ENCODE measurements around the gene RBM11.
"Not testable (repeated sequence)": the region's sequence is repeated elsewhere in the genome, so short reads cannot be mapped to it uniquely, and the experiment has no call there.

Gene RBM11, protein sequence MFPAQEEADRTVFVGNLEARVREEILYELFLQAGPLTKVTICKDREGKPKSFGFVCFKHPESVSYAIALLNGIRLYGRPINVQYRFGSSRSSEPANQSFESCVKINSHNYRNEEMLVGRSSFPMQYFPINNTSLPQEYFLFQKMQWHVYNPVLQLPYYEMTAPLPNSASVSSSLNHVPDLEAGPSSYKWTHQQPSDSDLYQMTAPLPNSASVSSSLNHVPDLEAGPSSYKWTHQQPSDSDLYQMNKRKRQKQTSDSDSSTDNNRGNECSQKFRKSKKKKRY

DNA sequence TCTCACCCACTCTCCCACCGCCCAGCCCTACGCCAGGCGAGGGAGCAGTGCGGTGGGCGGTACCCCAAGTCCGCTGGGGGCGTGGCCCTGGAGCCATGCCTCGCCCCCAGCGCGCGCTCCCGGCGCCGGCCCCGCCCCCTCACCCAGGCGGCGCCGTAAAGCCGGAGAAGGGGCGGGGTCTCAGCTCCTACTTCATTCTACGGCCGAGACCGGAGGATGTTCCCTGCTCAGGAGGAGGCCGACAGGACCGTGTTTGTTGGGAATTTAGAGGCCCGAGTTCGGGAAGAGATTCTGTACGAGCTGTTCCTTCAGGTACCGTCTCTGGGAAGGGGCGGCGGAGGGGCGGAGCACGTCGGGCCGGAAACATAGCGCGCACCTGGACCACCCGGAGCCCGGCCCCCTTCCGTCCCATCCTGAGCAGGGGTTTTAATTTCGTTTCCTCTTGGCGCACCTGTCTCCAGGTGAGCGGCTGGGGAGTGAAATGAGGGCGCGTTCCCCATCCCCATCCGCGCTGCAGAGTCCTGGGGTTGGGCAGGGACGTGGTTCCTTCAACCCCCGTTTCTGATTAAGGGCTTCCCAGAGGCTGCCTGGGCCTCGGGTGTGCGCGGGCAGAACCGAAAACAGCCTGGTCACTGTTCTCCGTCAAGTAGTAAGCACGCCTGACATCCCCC is at the start of gene RBM11:
TSS of gene RBM11 (plus strand) at position 187 of the 671 bp plus-strand sequence. CDS start at position 217, 30 bp downstream.
- peak; percentile 62 for DNase-seq

DNA sequence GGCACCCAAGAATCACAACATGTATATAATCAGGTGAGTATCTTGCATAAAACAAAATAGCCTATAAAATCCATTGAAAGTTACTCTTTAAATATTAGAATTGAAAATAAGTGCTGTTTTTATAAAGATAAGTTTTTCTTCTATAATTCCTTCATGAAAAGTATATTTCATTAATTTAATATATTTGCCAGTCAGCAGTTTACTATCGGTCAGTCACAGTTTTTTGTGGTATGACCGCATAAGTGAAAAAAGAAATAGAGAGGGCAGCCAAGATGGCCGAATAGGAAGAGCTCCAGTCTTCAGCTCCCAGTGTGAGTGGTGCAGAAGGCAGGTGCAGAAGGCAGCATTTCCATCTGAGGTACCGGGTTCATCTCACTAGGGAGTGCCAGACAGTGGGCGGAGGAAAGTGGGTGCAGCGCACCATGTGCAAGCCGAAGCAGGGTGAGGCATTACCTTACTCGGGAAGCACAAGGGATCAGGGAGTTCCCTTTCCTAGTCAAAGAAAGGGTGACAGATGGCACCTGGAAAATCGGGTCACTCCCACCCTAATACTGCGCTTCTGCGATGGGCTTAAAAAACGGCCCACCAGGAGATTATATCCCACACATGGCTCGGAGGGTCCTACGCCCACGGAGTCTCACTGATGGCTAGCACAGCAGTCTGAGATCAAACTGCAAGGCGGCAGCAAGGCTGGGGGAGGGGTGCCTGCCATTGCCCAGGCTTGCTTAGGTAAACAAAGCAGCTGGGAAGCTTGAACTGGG is 49.3 kb upstream of the RBM11 start:
- not testable (repeated sequence) for DNase-seq

DNA sequence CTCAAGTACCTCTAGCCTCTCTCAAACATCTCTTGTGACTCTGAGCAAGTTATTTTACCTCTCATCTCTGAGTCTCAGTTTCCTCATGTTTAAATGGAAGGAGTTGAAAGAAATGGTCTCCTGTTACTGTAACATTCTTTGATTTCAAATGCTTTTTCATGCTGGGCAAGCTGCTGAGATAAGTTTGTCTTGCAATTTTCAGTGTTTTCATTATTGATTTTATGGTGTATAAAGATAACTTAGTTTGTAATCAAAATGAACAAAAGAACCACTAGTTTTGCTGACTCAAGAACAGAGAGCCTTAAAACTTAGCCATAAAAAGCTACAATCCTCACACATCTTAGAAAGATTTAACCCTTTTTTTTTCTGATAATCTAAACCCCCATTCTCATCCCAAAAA is 9.7 kb upstream of the RBM11 start:
- no peak for DNase-seq

DNA sequence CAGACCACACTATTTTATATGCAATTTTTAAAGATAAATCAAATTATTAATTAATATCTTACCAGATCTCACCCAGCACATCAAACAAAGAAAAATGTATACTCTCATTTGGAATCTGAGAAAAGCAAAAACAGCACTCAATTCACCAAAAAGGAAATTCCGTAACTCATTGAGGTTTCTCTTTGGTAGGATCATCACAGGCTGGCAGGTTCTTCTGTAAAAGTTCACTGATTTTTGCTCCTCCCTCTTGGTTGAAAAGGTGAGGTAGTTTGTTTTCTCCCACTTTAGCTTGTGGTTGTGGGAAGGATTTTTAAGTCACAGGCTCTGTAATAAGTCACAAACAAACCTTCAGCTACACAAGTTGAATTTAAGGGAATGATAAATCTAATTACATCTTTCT is 5.2 kb upstream of the RBM11 start, which contains the start of gene LIPI:
TSS of gene LIPI (minus strand) at position 218 of the 400 bp plus-strand sequence. CDS start at position 108, 110 bp downstream.
- no peak for DNase-seq

DNA sequence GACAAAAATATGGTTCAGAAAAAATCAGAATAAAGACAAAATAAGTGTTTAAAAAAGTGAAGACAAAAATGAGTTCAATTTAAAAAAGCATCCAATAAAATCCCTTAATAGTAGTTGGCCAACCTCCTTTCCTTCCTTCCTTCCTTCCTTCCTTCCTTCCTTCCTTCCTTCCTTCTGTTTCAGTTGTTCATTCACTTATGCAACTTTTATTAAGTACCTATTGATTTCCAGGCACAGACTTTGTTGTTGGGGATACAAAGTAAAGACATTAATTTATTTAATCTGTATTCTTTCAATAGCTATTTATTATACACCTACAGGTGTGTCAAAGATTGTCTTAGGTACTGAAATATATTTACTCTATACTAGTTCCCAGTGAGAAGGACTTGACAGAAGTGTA is 2.8 kb upstream of the RBM11 start:
- DNase-seq, result no peak

DNA sequence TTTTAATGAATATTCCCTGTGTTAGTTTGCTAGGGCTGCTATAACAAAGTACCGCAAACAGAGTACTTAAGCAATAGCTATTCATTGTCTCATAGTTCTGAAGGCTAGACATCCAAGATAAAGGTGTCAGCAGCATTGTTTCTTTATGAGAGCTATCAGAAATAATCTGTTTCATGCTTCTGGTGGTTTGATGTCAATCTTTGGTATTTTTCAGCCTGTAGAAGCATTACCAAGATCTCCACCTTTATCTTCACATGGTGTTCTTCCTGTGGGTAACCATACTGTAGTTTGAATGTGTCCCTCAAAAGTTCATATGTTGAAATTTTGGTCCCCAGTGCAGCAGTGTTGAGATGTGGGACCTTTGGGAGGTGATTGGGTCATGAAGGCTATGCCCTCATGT is 7.4 kb downstream of the RBM11 start:
- DNase-seq, result no peak

DNA sequence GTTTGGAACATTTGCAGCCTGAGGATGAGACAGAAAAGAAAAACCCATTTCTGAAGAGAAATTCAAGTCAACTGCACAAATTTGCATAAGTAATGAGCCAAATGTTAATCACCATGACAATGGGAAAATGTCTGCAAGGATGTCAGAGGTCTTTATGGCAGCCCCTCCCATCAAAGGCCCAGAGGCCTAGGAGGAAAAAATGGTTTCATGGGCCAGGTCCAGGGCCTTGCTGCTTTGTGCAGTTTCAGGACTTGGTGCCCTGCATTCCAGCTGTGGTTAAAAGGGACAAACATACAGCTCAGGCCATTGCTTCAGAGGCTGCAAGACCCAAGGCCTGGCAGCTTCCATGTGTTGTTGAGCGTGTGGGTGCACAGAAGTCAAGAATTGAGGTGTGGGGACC is 13.4 kb downstream of the RBM11 start:
- DNase-seq, result no peak

DNA sequence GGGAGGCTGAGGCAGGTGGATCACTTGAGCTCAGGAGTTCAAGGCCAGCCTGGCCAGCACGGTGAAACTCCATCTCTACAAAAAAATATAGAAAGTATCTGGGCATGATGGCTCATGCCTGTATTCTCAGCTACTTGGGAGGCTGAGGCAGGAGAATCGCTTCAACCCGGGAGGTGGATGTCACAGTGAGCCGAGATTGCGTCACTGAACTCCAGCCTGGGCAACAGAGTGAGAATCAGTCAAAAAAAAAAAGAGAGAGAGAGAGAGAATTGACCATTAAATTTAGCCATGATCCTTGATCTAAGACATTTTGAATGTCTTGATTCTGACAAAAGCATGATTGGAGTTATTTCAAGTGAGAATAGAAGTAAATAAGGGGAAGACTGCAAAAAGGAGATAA is 19.1 kb downstream of the RBM11 start:
- DNase-seq, result no peak

DNA sequence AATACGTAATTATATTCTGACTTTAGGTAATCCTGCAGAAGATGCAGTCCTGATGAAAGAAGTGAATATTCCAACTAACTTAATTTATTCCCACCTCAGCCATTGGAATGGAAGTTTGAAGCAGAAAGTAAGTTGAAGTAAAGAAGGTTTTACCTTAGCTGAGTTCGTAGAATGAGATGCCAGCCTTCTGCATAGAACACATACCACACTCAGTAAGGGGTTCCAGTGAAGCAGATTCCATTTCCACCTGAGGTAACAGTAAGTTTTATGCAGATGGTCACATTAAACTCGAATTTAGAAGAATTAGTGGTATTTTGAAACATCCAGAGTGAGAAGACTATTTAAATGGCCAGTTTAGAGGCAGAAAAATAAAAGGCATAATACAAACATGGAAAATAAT is 20.2 kb downstream of the RBM11 start:
- no peak for DNase-seq

DNA sequence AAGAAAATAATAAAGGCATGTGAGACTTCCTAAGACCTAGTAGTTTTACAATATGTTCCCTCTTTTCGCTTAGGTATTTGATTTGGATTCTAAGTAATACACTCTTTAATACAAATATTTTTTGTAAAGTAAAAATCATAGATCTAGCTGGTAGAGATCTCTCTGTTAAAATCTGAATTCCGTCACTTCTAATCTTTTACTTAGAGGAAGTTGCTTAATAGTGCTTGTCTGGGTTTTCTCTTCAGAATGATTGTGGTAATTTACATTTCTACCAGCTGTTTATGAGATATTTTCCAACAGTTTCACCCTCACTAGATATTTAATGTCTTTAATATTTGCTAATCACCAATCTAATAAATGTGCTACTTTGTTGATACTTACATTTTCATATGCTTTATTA is 23.3 kb downstream of the RBM11 start:
- no peak for DNase-seq

DNA sequence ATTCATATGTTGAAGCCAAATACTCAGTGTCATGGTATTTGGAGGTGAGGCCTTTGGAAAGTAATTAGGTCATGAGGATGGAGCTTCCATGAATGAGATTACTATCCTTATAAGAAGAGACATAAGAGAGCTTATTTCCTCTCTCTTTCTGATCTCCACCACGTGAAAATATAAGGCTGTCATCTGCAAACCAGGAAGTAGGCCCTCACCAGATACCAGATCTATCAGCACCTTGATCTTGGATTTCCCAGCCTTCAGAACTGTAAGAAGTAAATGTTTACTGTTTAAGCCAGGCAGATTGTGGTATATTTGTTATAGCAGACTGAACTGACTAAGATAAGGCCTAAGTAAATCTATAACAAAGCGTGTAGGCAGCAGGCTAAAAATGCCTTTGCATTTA is 25.3 kb downstream of the RBM11 start:
- DNase-seq, result no peak

DNA sequence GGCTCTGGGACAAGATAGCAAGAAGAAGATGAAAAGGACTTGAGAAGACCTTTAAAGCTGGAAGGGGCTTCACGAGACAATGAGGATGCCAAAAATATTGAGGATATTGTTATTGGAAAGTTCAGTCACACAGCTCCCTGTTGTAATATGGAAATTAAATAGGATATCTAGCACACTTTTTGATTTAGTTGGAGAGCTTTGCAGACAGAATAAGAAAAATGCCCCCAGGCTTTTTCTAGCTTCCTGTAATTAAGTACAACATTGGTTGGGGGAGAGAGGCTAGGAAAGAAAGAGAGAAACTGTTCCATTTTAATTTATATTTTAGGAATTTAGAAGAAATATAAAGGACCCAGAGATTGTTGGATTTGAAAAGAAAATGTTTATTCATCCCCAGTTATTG is 27.5 kb downstream of the RBM11 start:
- DNase-seq, result no peak

DNA sequence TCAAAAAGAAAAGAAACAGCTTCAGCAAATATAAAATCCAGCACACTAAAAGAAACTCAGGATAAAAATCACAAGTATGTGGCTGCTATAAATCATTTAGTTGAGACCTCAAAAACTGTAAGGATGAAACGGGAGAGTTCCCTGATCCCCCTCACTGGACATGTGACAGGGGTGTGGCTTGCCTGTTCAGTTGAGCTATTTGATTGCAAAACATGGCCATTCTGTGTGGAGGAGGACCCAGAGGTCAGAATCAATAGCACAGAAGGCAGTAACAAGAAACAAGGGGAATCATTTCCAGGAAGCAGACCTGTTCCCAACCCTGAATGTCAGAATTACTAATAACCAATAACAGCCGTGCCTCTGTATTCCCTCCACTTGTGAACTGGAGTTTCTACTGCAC is 27.9 kb downstream of the RBM11 start:
- DNase-seq, result no peak

DNA sequence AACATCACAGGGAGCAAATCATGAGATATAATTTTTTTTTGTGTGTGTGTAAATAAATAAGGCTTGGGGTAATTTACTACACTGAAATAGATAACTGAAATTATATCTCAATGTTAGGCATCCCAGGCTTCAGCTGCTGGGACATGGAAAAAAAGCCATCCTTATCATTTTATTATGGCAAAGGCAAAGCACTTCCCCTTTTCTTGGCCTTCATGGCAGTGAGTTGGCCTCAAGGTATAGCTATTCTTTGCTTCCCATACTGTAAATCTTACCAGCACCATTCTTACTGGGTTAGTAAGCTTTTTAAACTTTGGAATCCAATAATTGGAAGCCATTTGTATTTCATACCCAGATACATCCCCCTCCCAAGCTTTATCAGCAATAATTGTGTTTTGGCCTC is 29.0 kb downstream of the RBM11 start:
- DNase-seq, result no peak

DNA sequence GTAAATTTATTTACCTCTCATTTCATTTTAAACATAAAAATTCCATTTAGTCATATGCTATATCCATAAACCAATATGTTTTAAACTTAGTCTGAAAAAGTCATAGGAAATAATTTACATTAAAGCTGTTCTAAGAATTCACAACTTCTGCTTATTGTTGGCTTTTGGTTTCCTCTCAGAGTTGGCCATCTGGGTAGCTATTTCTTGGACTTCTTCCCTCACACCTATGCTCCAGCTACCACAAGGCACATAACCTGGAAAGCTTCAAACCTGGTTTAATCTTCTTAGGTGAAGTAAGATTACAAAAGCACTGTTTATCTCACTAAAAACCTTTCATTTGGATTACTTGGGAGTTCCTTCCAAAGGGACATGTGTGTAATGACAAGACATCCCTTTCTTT is 29.8 kb downstream of the RBM11 start:
- DNase-seq, result no peak

DNA sequence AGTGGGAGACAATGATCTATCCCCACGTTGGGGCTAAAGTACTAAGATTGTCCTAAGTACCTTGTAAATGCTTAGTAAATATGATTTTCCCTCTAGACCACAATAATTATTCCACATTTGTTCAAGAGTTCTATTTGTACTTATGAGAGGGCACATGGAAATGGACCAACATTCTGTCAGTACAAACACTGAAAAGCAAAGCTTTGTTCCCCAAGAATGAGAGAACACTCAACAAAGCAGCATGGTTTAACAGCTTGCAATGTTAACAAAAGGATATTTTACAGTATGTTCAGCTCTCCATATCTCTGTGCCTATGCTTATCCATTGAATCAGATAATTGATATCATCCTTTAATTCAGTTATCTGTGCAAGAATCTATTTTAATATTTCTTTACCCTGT is 35.4 kb downstream of the RBM11 start:
- no peak for DNase-seq

DNA sequence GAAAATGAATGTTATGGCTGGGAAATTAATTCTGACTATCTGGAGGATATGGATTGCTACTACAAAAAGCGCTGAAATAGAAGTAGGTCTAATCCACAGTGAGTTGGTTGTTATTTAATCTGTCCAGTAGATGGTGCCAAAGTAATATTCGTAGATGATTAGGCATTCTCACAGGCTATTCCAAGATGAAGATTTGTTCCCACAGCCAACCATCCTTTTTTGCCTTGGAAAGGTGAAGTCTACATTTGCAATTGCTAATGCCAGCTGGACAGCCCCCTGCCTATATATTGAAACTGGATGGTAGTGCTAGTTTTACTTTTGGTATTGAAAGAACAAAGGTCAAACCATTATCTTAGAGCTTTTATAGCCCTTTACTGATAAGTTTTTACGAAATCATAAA is 43.8 kb downstream of the RBM11 start:
- no peak for DNase-seq

DNA sequence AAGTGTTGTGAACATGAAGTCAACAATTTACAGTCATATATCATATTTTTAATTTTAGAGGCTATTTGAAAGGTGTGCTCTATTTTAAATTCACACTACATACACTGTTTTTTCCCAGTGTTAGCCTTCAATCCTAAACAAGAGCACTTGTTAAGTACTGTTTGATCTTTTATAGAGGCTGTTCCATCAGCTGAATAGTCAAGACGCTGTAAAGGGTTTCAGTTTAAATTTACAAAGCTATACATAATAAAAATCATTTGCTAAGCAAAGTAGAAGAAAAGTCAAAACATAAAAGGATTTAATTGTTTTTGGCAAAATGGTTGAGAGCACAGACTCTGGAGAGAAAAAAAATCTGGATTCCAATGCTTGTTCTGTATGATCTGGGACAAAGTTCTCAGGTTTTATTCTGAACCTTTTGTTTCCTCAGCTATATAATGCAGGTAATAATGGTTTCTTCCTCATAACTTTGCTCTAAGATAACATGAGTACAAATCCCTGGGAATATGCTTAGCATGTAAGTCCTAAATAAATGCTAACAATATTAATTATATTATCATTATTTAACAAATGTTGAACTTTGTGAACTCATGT is 44.3 kb downstream of the RBM11 start:
- DNase-seq, result no peak

DNA sequence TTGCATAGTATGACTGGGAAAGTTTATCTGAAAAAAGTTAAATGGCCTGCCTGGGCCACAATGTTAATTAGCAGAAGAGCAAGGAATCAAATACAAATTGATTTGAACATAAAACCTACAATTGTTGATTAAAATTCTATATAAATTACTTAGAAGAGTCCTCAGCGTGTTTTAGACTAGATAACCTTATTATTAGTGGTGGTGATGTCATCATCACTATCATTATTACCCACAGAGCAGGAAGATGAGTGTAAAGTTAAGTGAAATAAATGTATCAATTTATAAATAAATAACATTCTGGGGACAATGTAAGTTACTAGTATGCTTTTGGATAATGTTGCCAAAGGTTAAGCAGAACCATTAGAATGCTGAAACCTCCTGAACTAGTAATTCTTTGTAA is 46.1 kb downstream of the RBM11 start:
- no peak for DNase-seq

DNA sequence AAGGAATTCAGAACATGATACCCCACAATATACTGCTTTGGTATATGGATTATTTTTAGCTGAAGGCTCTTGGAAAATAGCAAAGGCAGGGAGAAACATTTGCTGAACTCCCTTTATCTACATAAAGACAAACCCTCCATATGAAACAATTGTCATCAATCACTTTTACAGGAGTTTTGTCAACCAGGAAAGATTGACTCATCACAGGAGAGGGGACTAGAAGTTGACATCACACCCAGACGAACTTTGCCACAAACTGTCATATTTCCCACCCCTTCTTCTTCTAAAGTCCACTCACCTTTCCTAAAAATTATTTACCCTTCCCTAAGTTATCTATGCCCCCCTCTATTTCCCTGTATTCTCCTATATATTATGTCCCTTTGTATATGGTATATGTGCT is 47.9 kb downstream of the RBM11 start:
- DNase-seq, result no peak

DNA sequence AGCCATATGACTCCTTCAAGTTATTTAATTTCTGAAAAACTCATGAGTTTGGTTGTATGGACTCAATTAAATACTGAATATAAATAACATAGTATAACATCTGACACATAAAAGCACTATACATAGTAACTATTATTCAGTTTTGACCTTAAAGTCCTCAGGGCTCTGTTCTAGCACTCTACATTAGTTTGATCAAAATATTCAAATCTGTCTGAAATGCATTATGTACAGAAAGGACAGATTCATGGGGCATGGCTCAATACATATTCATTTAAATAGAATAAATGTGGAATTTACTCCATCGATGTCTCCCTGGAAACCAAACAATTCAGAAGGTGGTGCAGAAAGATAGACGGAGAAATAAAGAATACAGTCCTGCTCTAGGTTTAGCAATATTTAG is 49.1 kb downstream of the RBM11 start:
- no peak for DNase-seq

DNA sequence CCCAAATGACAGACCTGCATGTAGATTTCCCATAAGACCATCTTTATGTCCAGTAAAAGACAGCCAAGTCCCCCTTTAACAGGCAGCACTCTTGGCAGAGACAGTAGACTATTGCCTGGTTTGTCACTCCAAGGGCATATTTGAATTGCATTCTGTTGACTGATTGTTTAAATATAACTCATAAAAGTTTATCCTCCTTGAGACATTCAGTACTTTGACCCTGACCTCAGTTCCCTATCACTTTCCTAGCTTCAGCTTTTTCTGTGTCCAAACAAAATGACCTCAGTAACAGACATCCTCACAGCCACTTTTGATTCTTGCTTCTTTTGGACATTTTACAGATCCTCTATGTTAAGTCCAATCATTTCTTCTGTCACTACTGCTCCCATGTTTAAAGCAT is 51.1 kb downstream of the RBM11 start:
- DNase-seq, result no peak

DNA sequence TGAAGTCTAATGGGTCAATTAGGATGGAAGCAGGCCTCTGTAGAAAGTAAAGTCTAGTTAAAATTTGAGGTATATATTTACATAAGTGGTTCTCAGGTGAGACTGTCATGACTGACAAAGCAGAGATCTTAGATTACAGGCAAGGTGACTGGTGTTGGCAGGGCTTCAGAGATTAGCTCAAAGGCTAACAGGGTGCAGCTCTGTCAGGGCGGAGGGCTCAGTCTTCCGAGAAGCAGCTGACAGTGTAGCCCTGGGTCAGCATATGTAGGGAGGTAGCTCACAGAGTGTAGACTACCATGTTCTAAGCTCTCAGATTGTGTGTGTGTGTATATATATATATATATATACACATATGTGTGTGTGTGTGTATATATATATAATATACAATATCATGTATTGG is 54.7 kb downstream of the RBM11 start:
- DNase-seq, result no peak

DNA sequence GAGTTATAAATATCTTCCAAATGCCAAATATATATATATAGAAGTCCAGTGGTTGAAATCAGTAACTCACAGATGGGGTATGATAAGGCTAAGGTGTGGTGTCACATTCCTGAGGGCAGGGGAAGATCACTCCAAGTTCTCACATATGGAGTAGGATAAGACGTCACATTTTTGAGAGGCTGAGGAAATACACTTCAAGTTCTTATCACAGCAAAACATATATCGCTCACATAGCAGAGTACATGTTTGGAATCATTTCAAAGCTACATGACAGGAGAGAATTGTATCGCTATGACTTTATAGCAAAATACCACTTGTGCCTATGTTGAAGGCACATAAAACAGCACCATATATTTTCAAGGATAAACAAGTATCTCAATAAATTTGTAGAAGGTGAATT is 55.1 kb downstream of the RBM11 start:
- no peak for DNase-seq
